H1 (cell line): ENCODE results near the gene EML4. TPM values are rescaled to one million over a fixed set of nuclear protein-coding genes. Genes with fewer than 3 reads are reported as not detected.

Source experiments
- FOSL1 ChIP-seq: IDR thresholded peaks from 2 replicates; pipeline ENCODE4 v1.6.1; 2011; ENCODE audit warnings: mild to moderate bottlenecking, low read depth, low read length, moderate library complexity; ENCODE audit not compliant: insufficient read depth
- polyA plus RNA-seq, 7 experiments: library from polyadenylated mRNA; depleted of rRNA in 3 of 7; stranded (reverse) in 5 of 7; unstranded in 2 of 7; fragments of >200 nt in 5 of 7; fragments of 200-250 nt in 2 of 7; gene quantifications; 1 replicate in 5 of 7; 2 replicates in 1 of 7; 4 replicates in 1 of 7; pipeline versions ENCODE4 v1.2.1 to v1.2.3, GENCODE V29; 2011 to 2013; ENCODE audit warnings: missing spikeins in 2 of 7, mixed read lengths in 2 of 7
- total RNA-seq: library from RNA; stranded (reverse); fragmentation: NEBNext Ultra II Directional; extraction: Animal tissue kit (Norgen Biotek cat#: 25700); gene quantifications from 2 replicates; pipeline ENCODE4 v1.2.1, GENCODE V29; 2021

Gene EML4
- total and polyA plus RNA-seq, 2 of the 8 experiments (the other 6 are each of a cell fraction or from before 2014, with no cell fraction given): 50.1 to 104 TPM

DNA sequence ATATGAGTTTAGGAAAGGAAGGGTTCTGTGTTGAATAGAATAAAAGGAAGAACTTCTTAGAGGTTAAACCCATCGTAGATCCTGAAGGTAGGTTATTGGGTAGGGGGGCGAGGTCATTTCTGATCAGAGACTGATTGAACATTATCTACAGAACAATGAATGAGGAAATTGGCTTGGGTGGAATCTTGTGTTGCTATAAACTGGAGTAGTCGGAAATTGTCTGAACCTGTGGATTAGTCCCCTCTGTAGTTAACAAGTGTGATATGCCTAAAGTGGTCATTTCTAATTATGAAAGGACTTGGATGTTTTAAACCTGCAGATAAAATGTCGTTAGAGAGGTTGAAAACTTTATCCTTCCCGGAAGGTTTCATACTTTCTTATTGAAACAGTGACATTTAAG, 42.1 kb downstream of the EML4 start (continued):
- TF ChIP-seq FOSL1: no peak
